ENCODE data around the gene CDC42SE2.

GRCh38 chr5:131377346-131377745 is 113.5 kb downstream of the CDC42SE2 start:
- no peak for TF ChIP-seq CTCF (IDR thresholded peaks at IDR 0.05)
- TF ChIP-seq POLR2A (IDR thresholded peaks at IDR 0.05), result no peak

Data from adrenal gland (tissue), 5 donors.